Gastroesophageal sphincter (tissue), 4 donors: Measurements from ENCODE around the gene SLCO3A1. TPM values are rescaled to one million over a fixed set of nuclear protein-coding genes. Genes with fewer than 3 reads are reported as not detected.

Source experiments
- ATAC-seq: fragments of 150-250 bp; one replicate; pipeline ENCODE4 v1.9.1; 2016; ENCODE audit warnings: mild to moderate bottlenecking, moderate library complexity
- H3K27ac ChIP-seq, 4 donors: fragments of 200-600 bp; sonication (generic) in 3 of 4; 1 replicate in 3 of 4; 2 replicates in 1 of 4; pipeline ENCODE4 v1.5.1; 2016 to 2019
- H3K27me3 ChIP-seq: fragments of 200-600 bp; sonication (generic); one replicate; pipeline ENCODE4 v1.5.1; 2019
- H3K36me3 ChIP-seq, 2 donors: fragments of 200-600 bp; sonication (generic); one replicate each; pipeline ENCODE4 v1.5.1; 2019; ENCODE audit warnings: control low read depth in 1 of 2
- H3K4me1 ChIP-seq, 3 donors: fragments of 200-600 bp; sonication (generic); 1 replicate in 2 of 3; 2 replicates in 1 of 3; pipeline ENCODE4 v1.5.1; 2016 to 2019; ENCODE audit warnings: control low read depth in 2 of 3
- H3K4me3 ChIP-seq, 2 donors: fragments of 200-600 bp; sonication (generic); one replicate each; pipeline ENCODE4 v1.5.1; 2019; ENCODE audit warnings: mild to moderate bottlenecking in 1 of 2, moderate library complexity in 1 of 2
- H3K9me3 ChIP-seq, 3 donors: fragments of 200-600 bp; sonication (generic); one replicate each; pipeline ENCODE4 v1.5.1; 2017 to 2019; ENCODE audit warnings: control low read depth in 2 of 3
- CTCF ChIP-seq, 4 experiments: fragments of 200-600 bp in 2 of 4; fragments of 450-650 bp in 2 of 4; sonication (generic) in 1 of 4; IDR thresholded peaks; one replicate each; pipeline ENCODE4 v1.5.1; 2017 to 2019; ENCODE audit warnings: antibody characterized with exemption in 4 of 4, mild to moderate bottlenecking in 2 of 4, moderate library complexity in 2 of 4
- EP300 ChIP-seq: sonication (generic); formaldehyde crosslinking; IDR thresholded peaks from one replicate; pipeline ENCODE4 v1.6.1; 2017; ENCODE audit warnings: antibody characterized with exemption, mild to moderate bottlenecking
- POLR2A ChIP-seq, 2 donors: fragments of 450-650 bp; IDR thresholded peaks; one replicate each; pipeline ENCODE4 v1.6.1; 2017; ENCODE audit warnings: antibody characterized with exemption in 2 of 2, mild to moderate bottlenecking in 2 of 2, moderate library complexity in 1 of 2
- POLR2AphosphoS5 ChIP-seq: sonication (generic); formaldehyde crosslinking; IDR thresholded peaks from one replicate; pipeline ENCODE4 v1.6.1; 2017; ENCODE audit warnings: antibody characterized with exemption
- WGBS, 2 donors: methylation state at CpG; one replicate each; pipeline ENCODE4 v1.1.5; 2018; ENCODE audit warnings: low coverage in 1 of 2; 5-methylcytosine and 5-hydroxymethylcytosine counted together
- total RNA-seq, 4 donors: library from RNA; depleted of rRNA; stranded (reverse); fragments of >200 nt; gene quantifications; one replicate each; pipeline ENCODE4 v1.1.0, GENCODE V29; 2016

Gene SLCO3A1
- total RNA-seq, 4 donors from 2014 or later, result 10.1 to 14.4 (median 12.1) TPM

GRCh38 chr15:92082006-92082843 lies 228.7 kb downstream of the SLCO3A1 start:
- 7 to 20% methylated on average over 5 to 10 of the region's 10 CpGs for whole genome bisulfite sequencing, 2 donors
- Histone ChIP-seq H3K9me3 (no peaks in the 10 kb centered on the region), H3K27ac (no peak overlapping the region), H3K36me3 (no peaks in the 10 kb centered on the region), H3K27me3 (no peaks in the 10 kb centered on the region), H3K4me3 (no peak overlapping the region), H3K4me1 (peaks cover 0 to 21% (median 3%) of the 10 kb centered on the region in 3 donors)
- peak; percentile 76 to 87 (median 79) for TF ChIP-seq CTCF (IDR thresholded peaks at IDR 0.05)
- TF ChIP-seq POLR2AphosphoS5, result no peak
- ATAC-seq, result peak; percentile 77

- H3K36me3 ChIP-seq, result no peaks in the 10 kb centered on the region
- peaks cover 0 to 16% (median 3%) of the 10 kb centered on the region in 3 donors for H3K4me1 ChIP-seq
- no peak overlapping the region for H3K4me3 ChIP-seq
- no peak for TF ChIP-seq POLR2AphosphoS5
- no peak for TF ChIP-seq EP300
- TF ChIP-seq POLR2A (IDR thresholded peaks at IDR 0.05), result no peak
- no peak for TF ChIP-seq CTCF (IDR thresholded peaks at IDR 0.05)
- WGBS, 2 donors, result 70 to 81% methylated on average over 2 to 4 of the region's 4 CpGs
- H3K27ac ChIP-seq, result no peak overlapping the region
- no peaks in the 10 kb centered on the region for H3K27me3 ChIP-seq
- no peak for ATAC-seq
- no peaks in the 10 kb centered on the region for H3K9me3 ChIP-seq
Measured at GRCh38 chr15:92083190-92083589, 229.7 kb downstream of the SLCO3A1 start.

GRCh38 chr15:92087211-92087610 lies 233.7 kb downstream of the SLCO3A1 start:
- 100% methylated on average over 2 of the region's 2 CpGs; no CpG with 5 or more reads in 1 of the 2 donors for WGBS, 2 donors
- peaks cover 0 to 11% (median 0%) of the 10 kb centered on the region in 3 donors for H3K4me1 ChIP-seq
- H3K27ac ChIP-seq, result no peak overlapping the region
- no peak for TF ChIP-seq POLR2A (IDR thresholded peaks at IDR 0.05)
- no peak for TF ChIP-seq CTCF (IDR thresholded peaks at IDR 0.05)
- TF ChIP-seq EP300, result no peak
- TF ChIP-seq POLR2AphosphoS5, result no peak
- no peaks in the 10 kb centered on the region for H3K9me3 ChIP-seq
- ATAC-seq, result no peak
- no peak overlapping the region for H3K4me3 ChIP-seq
- no peaks in the 10 kb centered on the region for H3K36me3 ChIP-seq
- H3K27me3 ChIP-seq, result no peaks in the 10 kb centered on the region

- WGBS, 2 donors, result 75 to 96% methylated on average over 8 to 9 of the region's 17 CpGs
- Histone ChIP-seq H3K4me3 (no peak overlapping the region), H3K36me3 (peaks cover 0 to 15% of the 10 kb centered on the region in 2 donors), H3K4me1 (peaks cover 0 to 5% (median 0%) of the 10 kb centered on the region in 3 donors), H3K9me3 (no peaks in the 10 kb centered on the region), H3K27me3 (no peaks in the 10 kb centered on the region), H3K27ac (no peak overlapping the region)
- TF ChIP-seq CTCF (IDR thresholded peaks at IDR 0.05) (peak in 2 of 4 experiments; percentile 4 to 42), POLR2AphosphoS5 (no peak)
- no peak for ATAC-seq
Measured at GRCh38 chr15:92091155-92091734, 237.7 kb downstream of the SLCO3A1 start.
